Endothelial cell of umbilical vein (primary cell): ENCODE measurements around the gene CTSD. TPM values are rescaled to one million over a fixed set of nuclear protein-coding genes. Genes with fewer than 3 reads are reported as not detected.

ENCODE experiments used
- BruUV-seq: library from RNA; stranded (reverse); fragments of 400-500 nt; replicated peaks from 2 replicates; lab custom pipeline; 2021; lab: Mats Ljungman, UMichigan
- CTCF ChIA-PET: fragments of 300-600, 350-600 bp; sonication (Branson Sonifier 250); formaldehyde crosslinking; loops from one replicate; lab custom pipeline; 2021; ENCODE audit warnings: antibody characterized with exemption, inconsistent platforms; lab: Charles Lee
- POLR2A ChIA-PET: fragments of 300-600, 350-600 bp; sonication (Branson Sonifier 250); formaldehyde crosslinking; loops from one replicate; lab custom pipeline; 2021; ENCODE audit warnings: antibody characterized with exemption, inconsistent platforms; lab: Charles Lee
- DNase-seq: peaks from one replicate; pipeline ENCODE4 v3.0.0-alpha.2; 2011; ENCODE audit warnings: low read depth, low spot score
- FAIRE-seq: peaks from 2 replicates; lab custom pipeline; 2011; peaks lifted over from hg19 to GRCh38; lab: Jason Lieb, UNC
- H2AFZ ChIP-seq: 2 replicates; pipeline ENCODE4 v1.6.0; 2012; ENCODE audit warnings: low read depth, low read length, control low read depth, inconsistent platforms
- H3K27ac ChIP-seq: 2 replicates; pipeline ENCODE4 v1.5.1; 2011; ENCODE audit warnings: low read depth, mild to moderate bottlenecking, control low read depth, low read length, moderate library complexity; ENCODE audit not compliant: insufficient read depth
- H3K27me3 ChIP-seq, 2 experiments: 2 replicates each; pipeline versions ENCODE4 v1.6.0 to v1.6.1; 2011; ENCODE audit warnings: low read length in 2 of 2, mixed read lengths in 1 of 2; ENCODE audit not compliant: control insufficient read depth in 2 of 2, insufficient read depth in 2 of 2
- H3K36me3 ChIP-seq, 2 experiments: 2 replicates in 1 of 2; 3 replicates in 1 of 2; pipeline ENCODE4 v1.5.1; 2011; ENCODE audit warnings: low read length in 2 of 2, mild to moderate bottlenecking in 1 of 2, moderate library complexity in 1 of 2; ENCODE audit not compliant: control insufficient read depth in 2 of 2, insufficient read depth in 2 of 2; ENCODE audit errors: extremely low read depth in 1 of 2
- H3K4me1 ChIP-seq: 3 replicates; pipeline ENCODE4 v1.5.1; 2011; ENCODE audit warnings: mild to moderate bottlenecking, low read length; ENCODE audit not compliant: control insufficient read depth, insufficient read depth; ENCODE audit errors: extremely low read depth
- H3K4me2 ChIP-seq: 2 replicates; pipeline ENCODE4 v1.6.1; 2011; ENCODE audit warnings: low read length, control low read depth, mixed read lengths; ENCODE audit not compliant: insufficient read depth
- H3K4me3 ChIP-seq, 3 experiments: fragments of 200-600 bp in 1 of 3; sonication (generic), shearing (Covaris generic) in 1 of 3; replicated peaks in 1 of 3; 2 replicates each; pipeline ENCODE4 v1.5.1; 2011 to 2016; ENCODE audit warnings: control low read depth in 3 of 3, low read length in 3 of 3, mild to moderate bottlenecking in 2 of 3, inconsistent platforms in 1 of 3, low read depth in 1 of 3, moderate library complexity in 1 of 3; ENCODE audit not compliant: insufficient read depth in 1 of 3
- H3K79me2 ChIP-seq: 2 replicates; pipeline ENCODE4 v1.6.0; 2012; ENCODE audit warnings: low read length, inconsistent platforms; ENCODE audit not compliant: control insufficient read depth, insufficient read depth
- H3K9ac ChIP-seq: replicated peaks from 2 replicates; pipeline ENCODE3; 2011; ENCODE audit warnings: low read length, control low read depth; ENCODE audit not compliant: insufficient read depth; ENCODE audit errors: extremely low read depth
- H3K9me1 ChIP-seq: replicated peaks from 3 replicates; pipeline ENCODE4 v1.6.0; 2011; ENCODE audit warnings: mild to moderate bottlenecking, low read length; ENCODE audit not compliant: control insufficient read depth, insufficient read depth; ENCODE audit errors: extremely low read depth
- H3K9me3 ChIP-seq: replicated peaks from 2 replicates; pipeline ENCODE4 v1.5.1; 2012; ENCODE audit warnings: low read length, inconsistent platforms; ENCODE audit not compliant: control insufficient read depth, insufficient read depth
- H4K20me1 ChIP-seq: replicated peaks from 2 replicates; pipeline ENCODE3; 2011; ENCODE audit warnings: mild to moderate bottlenecking, low read length; ENCODE audit not compliant: control insufficient read depth, insufficient read depth; ENCODE audit errors: extremely low read depth
- EZH2 ChIP-seq: IDR thresholded peaks from 2 replicates; pipeline ENCODE4 v1.6.1; 2012; ENCODE audit warnings: borderline replicate concordance, low read depth, mild to moderate bottlenecking, moderate library complexity, low read length, inconsistent platforms; ENCODE audit not compliant: severe bottlenecking
- FOS ChIP-seq: IDR thresholded peaks from 2 replicates; pipeline ENCODE4 v1.6.1; 2011; ENCODE audit warnings: mild to moderate bottlenecking, low read length, moderate library complexity, borderline replicate concordance; ENCODE audit not compliant: insufficient read depth
- GATA2 ChIP-seq: IDR thresholded peaks from 2 replicates; pipeline ENCODE4 v1.7.0; 2011; ENCODE audit warnings: low read depth, mild to moderate bottlenecking, moderate library complexity, mixed read lengths, low read length; ENCODE audit not compliant: insufficient read length, insufficient read depth
- JUN ChIP-seq: IDR thresholded peaks from 2 replicates; pipeline ENCODE4 v1.6.1; 2011; ENCODE audit warnings: borderline replicate concordance, low read depth; ENCODE audit not compliant: insufficient read length, insufficient read depth
- MYC ChIP-seq: IDR thresholded peaks from one replicate; pipeline ENCODE4 v1.6.1; 2011; ENCODE audit warnings: mild to moderate bottlenecking, low read depth, low read length
- POLR2A ChIP-seq: IDR thresholded peaks from 2 replicates; pipeline ENCODE4 v1.6.1; 2012; ENCODE audit warnings: low read depth, mild to moderate bottlenecking, control low read depth, low read length
- POLR2AphosphoS5 ChIP-seq: IDR thresholded peaks from 2 replicates; pipeline ENCODE4 v1.6.1; 2012; ENCODE audit warnings: low read depth, mild to moderate bottlenecking, control low read depth, low read length, moderate library complexity; ENCODE audit not compliant: insufficient read depth
- dilution Hi-C: fragments of 300-500 bp; cut with MboI; formaldehyde crosslinking; loops from one replicate; pipeline ENCODE4 v1.15.0; 2019; ENCODE audit warnings: low sequenced_read_pairs; ENCODE audit not compliant: extremely low pct_ligation_motif_present
- intact Hi-C: fragments of 100-400 bp; cut with micrococcal nuclease; formaldehyde crosslinking; loops from one replicate; pipeline ENCODE4 v1.10.0; 2022
- polyA plus RNA-seq, 4 experiments: library from polyadenylated mRNA; depleted of rRNA in 3 of 4; stranded (reverse) in 3 of 4; unstranded in 1 of 4; fragments of >200 nt; gene quantifications; 2 replicates each; pipeline versions ENCODE4 v1.2.1 to v1.2.3, GENCODE V29; 2011 to 2012; ENCODE audit warnings: missing spikeins in 1 of 4
- total RNA-seq: library from RNA; stranded (reverse); gene quantifications from 2 replicates; pipeline ENCODE4 v1.2.3, GENCODE V29; 2021
- TF ChIP-seq, protein P1 (sequence below), 2 donors: IDR thresholded peaks; 1 replicate in 1 of 2; 2 replicates in 1 of 2; pipeline ENCODE4 v1.5.1; 2011; ENCODE audit warnings: low read length in 2 of 2, mild to moderate bottlenecking in 2 of 2, moderate library complexity in 2 of 2, control low read depth in 1 of 2, inconsistent platforms in 1 of 2, low read depth in 1 of 2; ENCODE audit not compliant: insufficient read depth in 1 of 2; ENCODE audit errors: extremely low read depth in 1 of 2
- TF ChIP-seq, protein P2 (sequence below): IDR thresholded peaks from 2 replicates; pipeline ENCODE4 v1.6.1; 2011; ENCODE audit not compliant: insufficient read depth, insufficient read length

The CTSD gene
- total and polyA plus RNA-seq, 2 donors (not counting 3 experiments of a cell fraction or from before 2014, with no cell fraction given), result 215 to 248 TPM

DNA sequence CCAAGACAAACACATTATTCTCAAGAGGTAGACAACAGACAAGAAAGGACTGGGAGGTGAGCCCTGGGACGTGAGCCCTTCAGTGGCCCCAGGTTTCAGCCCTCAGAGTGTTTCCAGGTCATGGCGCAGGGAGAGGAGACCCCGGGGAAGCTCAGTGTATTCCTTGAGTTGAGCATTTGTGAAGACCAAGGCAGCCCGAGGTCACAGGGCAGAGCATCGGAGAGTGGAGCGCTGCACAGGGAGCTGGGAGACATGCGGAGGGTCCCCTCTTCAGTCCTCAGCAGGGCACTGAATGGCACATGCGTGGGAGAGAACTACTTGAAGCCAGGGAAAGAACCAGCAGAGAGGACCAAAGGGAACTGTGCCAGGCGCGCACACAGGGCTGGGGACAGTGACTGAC lies 55.0 kb downstream of the CTSD start:
- no peaks in the 10 kb centered on the region for H3K27me3 ChIP-seq
- intact Hi-C loops (no loop called here), dilution Hi-C loops (no loop called here)
- ChIA-PET POLR2A (no interaction called here), CTCF (interaction anchor here (1.1 kb wide), 1 partner anchor 15 kb away, joined by 4 read pairs; no protein-coding TSS in a partner anchor)
- TF ChIP-seq, protein P1, sequence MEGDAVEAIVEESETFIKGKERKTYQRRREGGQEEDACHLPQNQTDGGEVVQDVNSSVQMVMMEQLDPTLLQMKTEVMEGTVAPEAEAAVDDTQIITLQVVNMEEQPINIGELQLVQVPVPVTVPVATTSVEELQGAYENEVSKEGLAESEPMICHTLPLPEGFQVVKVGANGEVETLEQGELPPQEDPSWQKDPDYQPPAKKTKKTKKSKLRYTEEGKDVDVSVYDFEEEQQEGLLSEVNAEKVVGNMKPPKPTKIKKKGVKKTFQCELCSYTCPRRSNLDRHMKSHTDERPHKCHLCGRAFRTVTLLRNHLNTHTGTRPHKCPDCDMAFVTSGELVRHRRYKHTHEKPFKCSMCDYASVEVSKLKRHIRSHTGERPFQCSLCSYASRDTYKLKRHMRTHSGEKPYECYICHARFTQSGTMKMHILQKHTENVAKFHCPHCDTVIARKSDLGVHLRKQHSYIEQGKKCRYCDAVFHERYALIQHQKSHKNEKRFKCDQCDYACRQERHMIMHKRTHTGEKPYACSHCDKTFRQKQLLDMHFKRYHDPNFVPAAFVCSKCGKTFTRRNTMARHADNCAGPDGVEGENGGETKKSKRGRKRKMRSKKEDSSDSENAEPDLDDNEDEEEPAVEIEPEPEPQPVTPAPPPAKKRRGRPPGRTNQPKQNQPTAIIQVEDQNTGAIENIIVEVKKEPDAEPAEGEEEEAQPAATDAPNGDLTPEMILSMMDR (IDR thresholded peaks at IDR 0.05; ENCODE audit: extremely low read depth in 1 of 2, insufficient read depth in 1 of 2, low read depth in 1 of 2, low read length in 2 of 2), result no peak
- TF ChIP-seq FOS, result no peak
- no peak for TF ChIP-seq POLR2AphosphoS5
- TF ChIP-seq MYC, result no peak
- no peak for TF ChIP-seq JUN
- no peak for TF ChIP-seq EZH2
- TF ChIP-seq, protein P2, sequence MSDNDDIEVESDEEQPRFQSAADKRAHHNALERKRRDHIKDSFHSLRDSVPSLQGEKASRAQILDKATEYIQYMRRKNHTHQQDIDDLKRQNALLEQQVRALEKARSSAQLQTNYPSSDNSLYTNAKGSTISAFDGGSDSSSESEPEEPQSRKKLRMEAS, result no peak
- TF ChIP-seq GATA2, result no peak
- no peak for TF ChIP-seq POLR2A
- H3K9me1 ChIP-seq, result no peaks in the 10 kb centered on the region
- H3K4me3 ChIP-seq, result no peak overlapping the region
- no peaks in the 10 kb centered on the region for H4K20me1 ChIP-seq
- no peak overlapping the region for H2AFZ ChIP-seq
- no peak overlapping the region for H3K4me2 ChIP-seq
- H3K27ac ChIP-seq, result no peak overlapping the region
- no peaks in the 10 kb centered on the region for H3K9me3 ChIP-seq
- no peaks in the 10 kb centered on the region for H3K4me1 ChIP-seq
- DNase-seq (no peak), FAIRE-seq (no peak)
- no TSS peak for BruUV-seq
- H3K36me3 ChIP-seq, result no peaks in the 10 kb centered on the region
- no peaks in the 10 kb centered on the region for H3K79me2 ChIP-seq
- no peak overlapping the region for H3K9ac ChIP-seq
